Measurements from ENCODE around the gene LMNTD1. TPM values are rescaled to one million over a fixed set of nuclear protein-coding genes. Genes with fewer than 3 reads are reported as not detected.

Gene LMNTD1
- total and polyA plus RNA-seq, 2 experiments from 2014 or later, result 0.87 TPM; not detected in 1

DNA sequence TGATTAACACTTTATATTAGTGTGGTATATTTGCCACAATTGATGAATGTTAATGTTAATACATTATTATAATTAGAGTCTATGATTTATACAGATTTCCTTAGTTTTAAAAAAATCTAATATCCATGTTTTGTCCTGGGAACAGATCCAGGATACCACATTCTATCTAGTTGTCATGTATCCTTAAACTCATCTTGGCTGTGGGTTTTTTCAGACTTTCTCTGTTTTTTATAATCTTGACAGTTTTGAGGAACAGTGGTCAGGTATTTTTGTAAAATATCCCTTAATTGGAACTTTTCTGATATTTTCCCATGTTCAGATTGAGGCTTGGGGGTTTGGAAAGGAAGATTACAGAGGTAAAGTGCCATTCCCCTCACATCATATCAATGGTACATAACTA, 104.1 kb downstream of the LMNTD1 start:
- Histone ChIP-seq H3K36me3 (replicated peaks; ENCODE audit: insufficient read depth, low read depth) (no peaks in the 10 kb centered on the region), H3K4me1 (ENCODE audit: insufficient read depth) (no peaks in the 10 kb centered on the region), H3K4me3 (no peak overlapping the region), H3K79me2 (no peaks in the 10 kb centered on the region), H3K27me3 (no peaks in the 10 kb centered on the region), H3K9me3 (ENCODE audit: low read depth) (no peaks in the 10 kb centered on the region), H3K4me2 (no peak overlapping the region), H4K20me1 (ENCODE audit: insufficient read depth, poor library complexity, severe bottlenecking) (no peaks in the 10 kb centered on the region), H3K9me2 (replicated peaks; ENCODE audit: insufficient read depth) (no peaks in the 10 kb centered on the region), H2AFZ (no peak overlapping the region), H3K27ac (no peak overlapping the region)
- TF ChIP-seq EZH2 (IDR thresholded peaks at IDR 0.05; ENCODE audit: borderline replicate concordance), result no peak
- no peak for TF ChIP-seq EZH2phosphoT487 (IDR thresholded peaks at IDR 0.05; ENCODE audit: low read depth, severe bottlenecking, unreplicated experiment)
- TF ChIP-seq, protein P1, sequence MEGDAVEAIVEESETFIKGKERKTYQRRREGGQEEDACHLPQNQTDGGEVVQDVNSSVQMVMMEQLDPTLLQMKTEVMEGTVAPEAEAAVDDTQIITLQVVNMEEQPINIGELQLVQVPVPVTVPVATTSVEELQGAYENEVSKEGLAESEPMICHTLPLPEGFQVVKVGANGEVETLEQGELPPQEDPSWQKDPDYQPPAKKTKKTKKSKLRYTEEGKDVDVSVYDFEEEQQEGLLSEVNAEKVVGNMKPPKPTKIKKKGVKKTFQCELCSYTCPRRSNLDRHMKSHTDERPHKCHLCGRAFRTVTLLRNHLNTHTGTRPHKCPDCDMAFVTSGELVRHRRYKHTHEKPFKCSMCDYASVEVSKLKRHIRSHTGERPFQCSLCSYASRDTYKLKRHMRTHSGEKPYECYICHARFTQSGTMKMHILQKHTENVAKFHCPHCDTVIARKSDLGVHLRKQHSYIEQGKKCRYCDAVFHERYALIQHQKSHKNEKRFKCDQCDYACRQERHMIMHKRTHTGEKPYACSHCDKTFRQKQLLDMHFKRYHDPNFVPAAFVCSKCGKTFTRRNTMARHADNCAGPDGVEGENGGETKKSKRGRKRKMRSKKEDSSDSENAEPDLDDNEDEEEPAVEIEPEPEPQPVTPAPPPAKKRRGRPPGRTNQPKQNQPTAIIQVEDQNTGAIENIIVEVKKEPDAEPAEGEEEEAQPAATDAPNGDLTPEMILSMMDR (IDR thresholded peaks at IDR 0.05; ENCODE audit: poor library complexity), result no peak
- DNase-seq (ENCODE audit: low spot score), result no peak

- Histone ChIP-seq H3K4me2 (no peak overlapping the region), H3K36me3 (replicated peaks; ENCODE audit: insufficient read depth, low read depth) (no peaks in the 10 kb centered on the region), H3K4me3 (no peak overlapping the region), H3K9me2 (replicated peaks; ENCODE audit: insufficient read depth) (no peaks in the 10 kb centered on the region), H2AFZ (no peak overlapping the region), H3K79me2 (no peaks in the 10 kb centered on the region), H3K27ac (no peak overlapping the region), H4K20me1 (ENCODE audit: insufficient read depth, poor library complexity, severe bottlenecking) (no peaks in the 10 kb centered on the region), H3K27me3 (no peaks in the 10 kb centered on the region), H3K9me3 (ENCODE audit: low read depth) (no peaks in the 10 kb centered on the region), H3K4me1 (ENCODE audit: insufficient read depth) (no peaks in the 10 kb centered on the region)
- no peak for DNase-seq (ENCODE audit: low spot score)
- TF ChIP-seq EZH2phosphoT487 (IDR thresholded peaks at IDR 0.05; ENCODE audit: low read depth, severe bottlenecking, unreplicated experiment), result no peak
- no peak for TF ChIP-seq EZH2 (IDR thresholded peaks at IDR 0.05; ENCODE audit: borderline replicate concordance)
- TF ChIP-seq, protein P1 (IDR thresholded peaks at IDR 0.05; ENCODE audit: poor library complexity), result no peak
- 59% methylated on average over 3 of the region's 3 CpGs for WGBS (ENCODE audit: low lambda C conversion rate, missing lambda C conversion rate)
Observed at GRCh38 chr12:25447046-25447445, 106.0 kb downstream of the LMNTD1 start.

GRCh38 chr12:25438638-25439037, 114.4 kb downstream of the LMNTD1 start:
- no peaks in the 10 kb centered on the region for H4K20me1 ChIP-seq (ENCODE audit: insufficient read depth, poor library complexity, severe bottlenecking)
- no peak for DNase-seq (ENCODE audit: low spot score)
- TF ChIP-seq, protein P1 (IDR thresholded peaks at IDR 0.05; ENCODE audit: poor library complexity), result no peak
- TF ChIP-seq EZH2 (IDR thresholded peaks at IDR 0.05; ENCODE audit: borderline replicate concordance) (no peak), EZH2phosphoT487 (IDR thresholded peaks at IDR 0.05; ENCODE audit: low read depth, severe bottlenecking, unreplicated experiment) (no peak)
- no peaks in the 10 kb centered on the region for H3K36me3 ChIP-seq (replicated peaks; ENCODE audit: insufficient read depth, low read depth)
- no peak overlapping the region for H3K4me2 ChIP-seq
- no peaks in the 10 kb centered on the region for H3K9me2 ChIP-seq (replicated peaks; ENCODE audit: insufficient read depth)
- no peak overlapping the region for H3K27ac ChIP-seq
- H2AFZ ChIP-seq, result no peak overlapping the region
- H3K79me2 ChIP-seq, result no peaks in the 10 kb centered on the region
- peaks cover 12% of the 10 kb centered on the region for H3K4me1 ChIP-seq (ENCODE audit: insufficient read depth)
- WGBS (ENCODE audit: low lambda C conversion rate, missing lambda C conversion rate), result 82% methylated on average over 1 of the region's 1 CpG
- no peaks in the 10 kb centered on the region for H3K27me3 ChIP-seq
- no peaks in the 10 kb centered on the region for H3K9me3 ChIP-seq (ENCODE audit: low read depth)
- no peak overlapping the region for H3K4me3 ChIP-seq

Data from hepatocyte (in vitro differentiated cells).